Measurements from ENCODE around the gene IL19. TPM values are rescaled to one million over a fixed set of nuclear protein-coding genes. Genes with fewer than 3 reads are reported as not detected.

IL19 gene
- total RNA-seq, 1 donor from 2014 or later: not detected

DNA sequence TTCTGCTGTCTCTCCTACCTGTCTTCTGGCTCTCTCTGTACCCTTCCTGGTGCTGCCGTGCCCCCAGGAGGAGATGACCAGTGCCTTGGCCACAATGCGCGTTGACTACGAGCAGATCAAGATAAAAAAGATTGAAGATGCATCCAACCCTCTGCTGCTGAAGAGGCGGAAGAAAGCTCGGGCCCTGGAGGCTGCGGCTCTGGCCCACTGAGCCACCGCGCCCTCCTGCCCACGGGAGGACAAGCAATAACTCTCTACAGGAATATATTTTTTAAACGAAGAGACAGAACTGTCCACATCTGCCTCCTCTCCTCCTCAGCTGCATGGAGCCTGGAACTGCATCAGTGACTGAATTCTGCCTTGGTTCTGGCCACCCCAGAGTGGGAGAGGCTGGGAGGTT, 38.1 kb upstream of the IL19 start:
- Mint-ChIP-seq H3K27me3 (ENCODE audit: low read depth) (no peaks in the 10 kb centered on the region), H3K4me3 (no peak overlapping the region), H3K36me3 (ENCODE audit: low read depth) (no peaks in the 10 kb centered on the region), H3K9me3 (no peaks in the 10 kb centered on the region), H3K27ac (ENCODE audit: unreplicated experiment) (no peak overlapping the region), H3K4me1 (peaks cover 2% of the 10 kb centered on the region)
- DNase-seq (ENCODE audit: low read depth, low spot score): no peak
- TF ChIP-seq, protein P1, sequence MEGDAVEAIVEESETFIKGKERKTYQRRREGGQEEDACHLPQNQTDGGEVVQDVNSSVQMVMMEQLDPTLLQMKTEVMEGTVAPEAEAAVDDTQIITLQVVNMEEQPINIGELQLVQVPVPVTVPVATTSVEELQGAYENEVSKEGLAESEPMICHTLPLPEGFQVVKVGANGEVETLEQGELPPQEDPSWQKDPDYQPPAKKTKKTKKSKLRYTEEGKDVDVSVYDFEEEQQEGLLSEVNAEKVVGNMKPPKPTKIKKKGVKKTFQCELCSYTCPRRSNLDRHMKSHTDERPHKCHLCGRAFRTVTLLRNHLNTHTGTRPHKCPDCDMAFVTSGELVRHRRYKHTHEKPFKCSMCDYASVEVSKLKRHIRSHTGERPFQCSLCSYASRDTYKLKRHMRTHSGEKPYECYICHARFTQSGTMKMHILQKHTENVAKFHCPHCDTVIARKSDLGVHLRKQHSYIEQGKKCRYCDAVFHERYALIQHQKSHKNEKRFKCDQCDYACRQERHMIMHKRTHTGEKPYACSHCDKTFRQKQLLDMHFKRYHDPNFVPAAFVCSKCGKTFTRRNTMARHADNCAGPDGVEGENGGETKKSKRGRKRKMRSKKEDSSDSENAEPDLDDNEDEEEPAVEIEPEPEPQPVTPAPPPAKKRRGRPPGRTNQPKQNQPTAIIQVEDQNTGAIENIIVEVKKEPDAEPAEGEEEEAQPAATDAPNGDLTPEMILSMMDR (conservative IDR thresholded peaks at IDR 0.05): no peak

DNA sequence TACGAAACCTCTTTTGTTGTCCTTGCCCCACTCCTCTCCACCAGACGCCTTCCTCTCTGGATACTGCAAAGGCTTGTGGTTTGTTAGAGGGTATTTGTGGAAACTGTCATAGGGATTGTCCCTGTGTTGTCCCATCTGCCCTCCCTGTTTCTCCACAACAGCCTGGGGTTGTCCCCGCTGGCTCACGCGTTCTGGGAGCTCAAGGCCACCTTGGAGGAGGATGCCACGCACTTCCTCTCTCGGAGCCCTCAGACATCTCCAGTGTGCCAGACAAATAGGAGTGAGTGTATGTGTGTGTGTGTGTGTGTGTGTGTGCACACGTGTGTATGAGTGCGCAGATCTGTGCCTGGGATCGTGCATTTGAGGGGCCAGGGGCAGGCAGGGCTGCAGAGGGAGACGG, 37.6 kb upstream of the IL19 start:
- TF ChIP-seq, protein P1 (conservative IDR thresholded peaks at IDR 0.05): no peak

DNA sequence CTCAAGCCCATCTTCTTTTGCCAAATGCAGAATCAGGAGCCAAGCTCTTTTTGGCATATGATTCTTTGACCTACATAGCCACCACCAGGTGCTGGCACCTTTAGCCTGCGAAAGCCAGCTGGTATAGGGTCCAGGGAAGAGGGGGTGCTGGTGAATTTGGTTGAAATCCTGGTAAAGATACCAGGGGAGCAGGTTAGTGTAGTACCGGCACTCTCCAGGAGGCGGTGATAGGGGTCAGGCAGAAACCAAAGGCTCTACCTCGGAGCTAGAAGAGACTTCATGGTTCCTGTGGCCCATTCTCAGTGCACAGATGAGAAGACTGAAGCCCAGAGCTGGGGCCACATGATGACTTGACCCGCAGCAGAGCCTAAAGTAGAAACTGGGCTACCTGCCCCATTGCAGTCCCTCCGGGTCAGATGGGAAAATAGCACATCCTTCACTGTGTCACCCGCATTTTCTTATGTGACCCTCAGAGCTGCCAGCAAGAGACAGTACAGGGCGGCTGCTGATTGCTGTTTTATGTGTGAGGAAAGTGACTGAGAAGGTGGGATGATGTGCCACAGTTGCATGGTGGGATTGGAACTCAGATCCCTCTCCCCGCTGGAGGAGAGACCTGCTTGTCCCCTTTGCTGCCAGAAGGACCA, 36.0 kb upstream of the IL19 start:
- Mint-ChIP-seq H3K4me1 (peaks cover 20% of the 10 kb centered on the region), H3K36me3 (ENCODE audit: low read depth) (no peaks in the 10 kb centered on the region), H3K9me3 (no peaks in the 10 kb centered on the region), H3K4me3 (no peak overlapping the region), H3K27me3 (ENCODE audit: low read depth) (no peaks in the 10 kb centered on the region), H3K27ac (ENCODE audit: unreplicated experiment) (no peak overlapping the region)
- DNase-seq (ENCODE audit: low read depth, low spot score): peak; percentile 69
- TF ChIP-seq, protein P1 (conservative IDR thresholded peaks at IDR 0.05): peak; percentile 74

More for the DNA sequence above, 37.6 kb upstream of the IL19 start:
- Mint-ChIP-seq H3K27me3 (ENCODE audit: low read depth) (no peaks in the 10 kb centered on the region), H3K9me3 (no peaks in the 10 kb centered on the region), H3K4me3 (no peak overlapping the region), H3K36me3 (ENCODE audit: low read depth) (no peaks in the 10 kb centered on the region), H3K27ac (ENCODE audit: unreplicated experiment) (no peak overlapping the region), H3K4me1 (peaks cover 7% of the 10 kb centered on the region)
- no peak for DNase-seq (ENCODE audit: low read depth, low spot score)

DNA sequence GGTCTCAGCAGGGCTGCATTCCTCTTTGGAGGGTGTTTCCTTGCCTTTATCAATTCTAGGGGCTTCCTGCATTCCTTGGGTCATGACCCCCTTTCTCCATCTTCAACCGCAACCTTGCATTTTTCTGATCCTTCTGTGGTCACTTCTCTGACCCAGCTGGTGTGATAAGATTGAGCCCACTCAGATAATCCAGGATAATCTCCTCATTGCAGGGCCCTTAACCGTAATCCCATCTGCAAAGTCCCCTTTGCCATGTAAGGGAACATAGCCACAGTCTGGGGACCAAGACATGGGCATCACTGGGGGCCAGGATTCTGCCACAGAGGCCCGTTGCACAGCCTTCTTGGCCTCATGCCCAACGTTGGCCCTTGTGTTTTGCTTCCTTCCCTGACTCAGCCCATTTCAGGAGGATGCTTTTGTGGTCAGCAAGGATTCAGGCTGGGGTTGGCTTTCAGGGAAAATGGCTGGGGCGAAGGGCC, 35.0 kb upstream of the IL19 start:
- no peaks in the 10 kb centered on the region for H3K9me3 Mint-ChIP-seq
- H3K36me3 Mint-ChIP-seq (ENCODE audit: low read depth): no peaks in the 10 kb centered on the region
- DNase-seq (ENCODE audit: low read depth, low spot score): no peak
- TF ChIP-seq, protein P1 (conservative IDR thresholded peaks at IDR 0.05): no peak
- peaks cover 24% of the 10 kb centered on the region for H3K4me1 Mint-ChIP-seq
- no peak overlapping the region for H3K27ac Mint-ChIP-seq (ENCODE audit: unreplicated experiment)
- no peaks in the 10 kb centered on the region for H3K27me3 Mint-ChIP-seq (ENCODE audit: low read depth)
- no peak overlapping the region for H3K4me3 Mint-ChIP-seq

DNA sequence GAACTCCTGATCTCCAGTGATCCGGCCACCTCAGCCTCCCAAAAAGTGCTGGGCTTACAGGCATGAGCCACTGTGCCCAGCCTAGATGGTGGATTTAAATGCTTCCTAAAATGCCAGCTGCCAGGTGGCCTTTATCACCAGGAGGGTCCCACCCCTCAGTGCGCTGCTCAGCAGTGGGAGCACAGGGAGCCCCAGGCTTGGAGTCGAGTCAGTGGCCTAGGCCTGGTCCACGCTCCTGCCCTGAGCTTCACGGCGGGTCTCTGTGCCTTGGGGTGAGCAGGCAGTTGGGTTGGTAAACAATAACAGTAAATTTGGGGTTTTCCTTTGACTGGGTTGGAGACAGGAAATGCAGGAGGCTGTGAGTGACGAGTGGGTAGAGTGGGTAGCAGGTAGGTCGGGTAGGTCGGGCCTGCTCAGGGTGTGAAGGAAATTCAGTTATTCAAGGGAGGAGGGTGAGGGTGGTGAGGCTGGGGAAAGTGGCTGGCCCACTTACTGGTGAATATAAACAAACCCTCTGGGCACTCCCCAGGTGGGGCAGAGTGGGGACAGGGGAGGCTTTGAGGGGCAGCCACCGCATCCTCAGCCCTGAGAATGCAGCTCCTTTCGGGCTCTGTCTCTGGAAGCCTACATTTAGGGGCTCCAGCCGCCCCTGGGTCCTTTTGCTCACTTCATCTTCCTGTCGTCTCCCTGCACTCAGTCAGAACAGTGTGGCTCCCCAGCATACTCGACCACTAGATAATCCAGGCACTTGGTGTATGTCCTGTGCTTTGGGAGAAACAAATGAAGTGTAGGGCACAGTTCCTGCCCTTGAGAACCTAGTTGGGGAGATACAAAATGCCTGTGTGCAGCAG, 33.5 kb upstream of the IL19 start:
- H3K27me3 Mint-ChIP-seq (ENCODE audit: low read depth): no peaks in the 10 kb centered on the region
- DNase-seq (ENCODE audit: low read depth, low spot score): no peak
- H3K9me3 Mint-ChIP-seq: no peaks in the 10 kb centered on the region
- H3K4me1 Mint-ChIP-seq: peaks cover 24% of the 10 kb centered on the region
- H3K27ac Mint-ChIP-seq (ENCODE audit: unreplicated experiment): no peak overlapping the region
- no peak overlapping the region for H3K4me3 Mint-ChIP-seq
- no peaks in the 10 kb centered on the region for H3K36me3 Mint-ChIP-seq (ENCODE audit: low read depth)
- TF ChIP-seq, protein P1 (conservative IDR thresholded peaks at IDR 0.05): no peak
